Endothelial cell of umbilical vein (primary cell): ENCODE results near the gene SMIM34. TPM values are rescaled to one million over a fixed set of nuclear protein-coding genes. Genes with fewer than 3 reads are reported as not detected.
"Not testable (repeated sequence)": the region's sequence is repeated elsewhere in the genome, so short reads cannot be mapped to it uniquely, and the experiment has no call there.

Experiments
- BruUV-seq: library from RNA; stranded (reverse); fragments of 400-500 nt; replicated peaks from 2 replicates; lab custom pipeline; 2021; lab: Mats Ljungman, UMichigan
- CTCF ChIA-PET: fragments of 300-600, 350-600 bp; sonication (Branson Sonifier 250); formaldehyde crosslinking; loops from one replicate; lab custom pipeline; 2021; ENCODE audit warnings: antibody characterized with exemption, inconsistent platforms; lab: Charles Lee
- POLR2A ChIA-PET: fragments of 300-600, 350-600 bp; sonication (Branson Sonifier 250); formaldehyde crosslinking; loops from one replicate; lab custom pipeline; 2021; ENCODE audit warnings: antibody characterized with exemption, inconsistent platforms; lab: Charles Lee
- DNase-seq: peaks from one replicate; pipeline ENCODE4 v3.0.0-alpha.2; 2011; ENCODE audit warnings: low read depth, low spot score
- FAIRE-seq: peaks from 2 replicates; lab custom pipeline; 2011; peaks lifted over from hg19 to GRCh38; lab: Jason Lieb, UNC
- H2AFZ ChIP-seq: 2 replicates; pipeline ENCODE4 v1.6.0; 2012; ENCODE audit warnings: low read depth, low read length, control low read depth, inconsistent platforms
- H3K27ac ChIP-seq: 2 replicates; pipeline ENCODE4 v1.5.1; 2011; ENCODE audit warnings: low read depth, mild to moderate bottlenecking, control low read depth, low read length, moderate library complexity; ENCODE audit not compliant: insufficient read depth
- H3K27me3 ChIP-seq, 2 experiments: 2 replicates each; pipeline versions ENCODE4 v1.6.0 to v1.6.1; 2011; ENCODE audit warnings: low read length in 2 of 2, mixed read lengths in 1 of 2; ENCODE audit not compliant: control insufficient read depth in 2 of 2, insufficient read depth in 2 of 2
- H3K36me3 ChIP-seq, 2 experiments: 2 replicates in 1 of 2; 3 replicates in 1 of 2; pipeline ENCODE4 v1.5.1; 2011; ENCODE audit warnings: low read length in 2 of 2, mild to moderate bottlenecking in 1 of 2, moderate library complexity in 1 of 2; ENCODE audit not compliant: control insufficient read depth in 2 of 2, insufficient read depth in 2 of 2; ENCODE audit errors: extremely low read depth in 1 of 2
- H3K4me1 ChIP-seq: 3 replicates; pipeline ENCODE4 v1.5.1; 2011; ENCODE audit warnings: mild to moderate bottlenecking, low read length; ENCODE audit not compliant: control insufficient read depth, insufficient read depth; ENCODE audit errors: extremely low read depth
- H3K4me2 ChIP-seq: 2 replicates; pipeline ENCODE4 v1.6.1; 2011; ENCODE audit warnings: low read length, control low read depth, mixed read lengths; ENCODE audit not compliant: insufficient read depth
- H3K4me3 ChIP-seq, 3 experiments: fragments of 200-600 bp in 1 of 3; sonication (generic), shearing (Covaris generic) in 1 of 3; replicated peaks in 1 of 3; 2 replicates each; pipeline ENCODE4 v1.5.1; 2011 to 2016; ENCODE audit warnings: control low read depth in 3 of 3, low read length in 3 of 3, mild to moderate bottlenecking in 2 of 3, inconsistent platforms in 1 of 3, low read depth in 1 of 3, moderate library complexity in 1 of 3; ENCODE audit not compliant: insufficient read depth in 1 of 3
- H3K79me2 ChIP-seq: 2 replicates; pipeline ENCODE4 v1.6.0; 2012; ENCODE audit warnings: low read length, inconsistent platforms; ENCODE audit not compliant: control insufficient read depth, insufficient read depth
- H3K9ac ChIP-seq: replicated peaks from 2 replicates; pipeline ENCODE3; 2011; ENCODE audit warnings: low read length, control low read depth; ENCODE audit not compliant: insufficient read depth; ENCODE audit errors: extremely low read depth
- H3K9me1 ChIP-seq: replicated peaks from 3 replicates; pipeline ENCODE4 v1.6.0; 2011; ENCODE audit warnings: mild to moderate bottlenecking, low read length; ENCODE audit not compliant: control insufficient read depth, insufficient read depth; ENCODE audit errors: extremely low read depth
- H3K9me3 ChIP-seq: replicated peaks from 2 replicates; pipeline ENCODE4 v1.5.1; 2012; ENCODE audit warnings: low read length, inconsistent platforms; ENCODE audit not compliant: control insufficient read depth, insufficient read depth
- H4K20me1 ChIP-seq: replicated peaks from 2 replicates; pipeline ENCODE3; 2011; ENCODE audit warnings: mild to moderate bottlenecking, low read length; ENCODE audit not compliant: control insufficient read depth, insufficient read depth; ENCODE audit errors: extremely low read depth
- dilution Hi-C: fragments of 300-500 bp; cut with MboI; formaldehyde crosslinking; loops from one replicate; pipeline ENCODE4 v1.15.0; 2019; ENCODE audit warnings: low sequenced_read_pairs; ENCODE audit not compliant: extremely low pct_ligation_motif_present
- intact Hi-C: fragments of 100-400 bp; cut with micrococcal nuclease; formaldehyde crosslinking; loops from one replicate; pipeline ENCODE4 v1.10.0; 2022
- polyA plus RNA-seq, 4 experiments: library from polyadenylated mRNA; depleted of rRNA in 3 of 4; stranded (reverse) in 3 of 4; unstranded in 1 of 4; fragments of >200 nt; gene quantifications; 2 replicates each; pipeline versions ENCODE4 v1.2.1 to v1.2.3, GENCODE V29; 2011 to 2012; ENCODE audit warnings: missing spikeins in 1 of 4
- total RNA-seq: library from RNA; stranded (reverse); gene quantifications from 2 replicates; pipeline ENCODE4 v1.2.3, GENCODE V29; 2021

SMIM34 gene
- total and polyA plus RNA-seq, 2 donors (not counting 3 experiments of a cell fraction or from before 2014, with no cell fraction given), result not detected

- CTCF ChIA-PET, result not testable (repeated sequence)
Measured at GRCh38 chr21:34429710-34430109, 6.0 kb upstream of the SMIM34 start.

GRCh38 chr21:34428441-34428840 is 4.7 kb upstream of the SMIM34 start:
- FAIRE-seq, BruUV-seq, H3K9ac ChIP-seq, H3K27me3 ChIP-seq, H3K79me2 ChIP-seq, H3K9me3 ChIP-seq, CTCF ChIA-PET, POLR2A ChIA-PET, H3K4me3 ChIP-seq, H3K4me2 ChIP-seq, H3K36me3 ChIP-seq, H3K9me1 ChIP-seq, H3K4me1 ChIP-seq, H2AFZ ChIP-seq, DNase-seq, intact Hi-C loops, dilution Hi-C loops, H4K20me1 ChIP-seq, H3K27ac ChIP-seq: not testable (repeated sequence)

More at GRCh38 chr21:34429710-34430109, 6.0 kb upstream of the SMIM34 start:
- H3K4me1 ChIP-seq, H3K9ac ChIP-seq, H3K79me2 ChIP-seq, dilution Hi-C loops, H3K27ac ChIP-seq, H3K9me1 ChIP-seq, H3K4me3 ChIP-seq, H2AFZ ChIP-seq, DNase-seq, intact Hi-C loops, POLR2A ChIA-PET, H3K4me2 ChIP-seq, H3K9me3 ChIP-seq, BruUV-seq, H3K27me3 ChIP-seq, H3K36me3 ChIP-seq, H4K20me1 ChIP-seq: not testable (repeated sequence)
- peak; percentile 46 for FAIRE-seq

- H2AFZ ChIP-seq, H3K9me1 ChIP-seq, CTCF ChIA-PET, H4K20me1 ChIP-seq, H3K4me1 ChIP-seq, H3K36me3 ChIP-seq, H3K9me3 ChIP-seq, POLR2A ChIA-PET, H3K27me3 ChIP-seq, DNase-seq, H3K4me2 ChIP-seq, H3K79me2 ChIP-seq, BruUV-seq, intact Hi-C loops, H3K9ac ChIP-seq, H3K27ac ChIP-seq, dilution Hi-C loops, FAIRE-seq, H3K4me3 ChIP-seq: not testable (repeated sequence)
Measured at GRCh38 chr21:34427339-34427738, 3.6 kb upstream of the SMIM34 start.

- H3K4me3 ChIP-seq, dilution Hi-C loops, DNase-seq, H3K9me1 ChIP-seq, H3K9me3 ChIP-seq, H3K4me1 ChIP-seq, H3K27me3 ChIP-seq, BruUV-seq, H3K9ac ChIP-seq, POLR2A ChIA-PET, CTCF ChIA-PET, H2AFZ ChIP-seq, H3K79me2 ChIP-seq, H3K4me2 ChIP-seq, intact Hi-C loops, H3K36me3 ChIP-seq, H4K20me1 ChIP-seq, H3K27ac ChIP-seq: not testable (repeated sequence)
- peak; percentile 28 for FAIRE-seq
Measured at GRCh38 chr21:34417448-34418077, 6.2 kb downstream of the SMIM34 start.
